T-helper 2 cell treated with Interferon-gamma antibody and Interleukin-4, amounts not matched to agents 5 μg/mL and 100 μg/mL, for 36 hours (primary cell): ENCODE results near the gene PTPRN2.
"Not testable (repeated sequence)": the region's sequence is repeated elsewhere in the genome, so short reads cannot be mapped to it uniquely, and the experiment has no call there.

Experiments
- DNase-seq: peaks from one replicate; pipeline ENCODE4 v3.0.0; 2021; ENCODE audit warnings: low spot score
- H3K27ac Mint-ChIP-seq: one replicate; pipeline ENCODE4 v1.8.0; 2021; ENCODE audit warnings: mild to moderate bottlenecking, mixed read lengths
- H3K27me3 Mint-ChIP-seq: one replicate; pipeline ENCODE4 v1.8.0; 2021; ENCODE audit warnings: low read depth, mixed read lengths
- H3K36me3 Mint-ChIP-seq: one replicate; pipeline ENCODE4 v1.8.0; 2021; ENCODE audit warnings: low read depth, mixed read lengths
- H3K4me1 Mint-ChIP-seq: one replicate; pipeline ENCODE4 v1.8.0; 2021; ENCODE audit warnings: low read depth, mixed read lengths
- H3K4me3 Mint-ChIP-seq: one replicate; pipeline ENCODE4 v1.8.0; 2022; ENCODE audit warnings: mild to moderate bottlenecking, moderate library complexity, mixed read lengths
- H3K9me3 Mint-ChIP-seq: one replicate; pipeline ENCODE4 v1.8.0; 2021; ENCODE audit warnings: mixed read lengths

The PTPRN2 gene

GRCh38 chr7:158587162-158588084 lies at the start of gene PTPRN2:
Gene PTPRN2 (minus strand): TSS chr7:158587823.
- no peaks in the 10 kb centered on the region for H3K4me1 Mint-ChIP-seq
- H3K27me3 Mint-ChIP-seq = peaks cover 24% of the 10 kb centered on the region
- no peaks in the 10 kb centered on the region for H3K36me3 Mint-ChIP-seq
- DNase-seq = peak; percentile 39
- H3K4me3 Mint-ChIP-seq = peak within 1 kb of the TSS; percentile 14
- H3K27ac Mint-ChIP-seq = no peak within 1 kb of the TSS
- H3K9me3 Mint-ChIP-seq = no peaks in the 10 kb centered on the region

GRCh38 chr7:158633055-158633956 lies 45.7 kb upstream of the PTPRN2 start:
- Mint-ChIP-seq H3K27me3 (no peaks in the 10 kb centered on the region), H3K27ac (no peak overlapping the region), H3K9me3 (no peaks in the 10 kb centered on the region), H3K4me1 (no peaks in the 10 kb centered on the region), H3K4me3 (no peak overlapping the region), H3K36me3 (peaks cover 43% of the 10 kb centered on the region)
- DNase-seq = peak; percentile 15

- no peak overlapping the region for H3K27ac Mint-ChIP-seq
- no peak overlapping the region for H3K4me3 Mint-ChIP-seq
Observed at GRCh38 chr7:158631574-158632195, 44.1 kb upstream of the PTPRN2 start.

GRCh38 chr7:158626289-158626688 lies 38.7 kb upstream of the PTPRN2 start:
- H3K4me1 Mint-ChIP-seq = not testable (repeated sequence)
- H3K36me3 Mint-ChIP-seq = peaks cover 50% of the 10 kb centered on the region

More at GRCh38 chr7:158631574-158632195, 44.1 kb upstream of the PTPRN2 start:
- peaks cover 43% of the 10 kb centered on the region for H3K36me3 Mint-ChIP-seq
- H3K27me3 Mint-ChIP-seq = no peaks in the 10 kb centered on the region
- H3K4me1 Mint-ChIP-seq = no peaks in the 10 kb centered on the region
- no peak for DNase-seq
- no peaks in the 10 kb centered on the region for H3K9me3 Mint-ChIP-seq

GRCh38 chr7:158623241-158623640 lies 35.6 kb upstream of the PTPRN2 start:
- no peak overlapping the region for H3K4me3 Mint-ChIP-seq
- H3K27ac Mint-ChIP-seq = no peak overlapping the region
- no peaks in the 10 kb centered on the region for H3K27me3 Mint-ChIP-seq
- peaks cover 37% of the 10 kb centered on the region for H3K36me3 Mint-ChIP-seq
- H3K4me1 Mint-ChIP-seq = no peaks in the 10 kb centered on the region
- DNase-seq = no peak
- no peaks in the 10 kb centered on the region for H3K9me3 Mint-ChIP-seq

More at GRCh38 chr7:158626289-158626688, 38.7 kb upstream of the PTPRN2 start:
- not testable (repeated sequence) for DNase-seq, H3K4me3 Mint-ChIP-seq, H3K27me3 Mint-ChIP-seq, H3K9me3 Mint-ChIP-seq, H3K27ac Mint-ChIP-seq

GRCh38 chr7:158620839-158621441 lies 33.3 kb upstream of the PTPRN2 start:
- Mint-ChIP-seq H3K9me3 (no peaks in the 10 kb centered on the region), H3K36me3 (peaks cover 32% of the 10 kb centered on the region)

GRCh38 chr7:158620418-158620817 lies 32.8 kb upstream of the PTPRN2 start:
- Mint-ChIP-seq H3K4me1 (no peaks in the 10 kb centered on the region), H3K27ac (no peak overlapping the region), H3K36me3 (peaks cover 31% of the 10 kb centered on the region), H3K4me3 (no peak overlapping the region), H3K27me3 (no peaks in the 10 kb centered on the region), H3K9me3 (no peaks in the 10 kb centered on the region)
- no peak for DNase-seq

More at GRCh38 chr7:158620839-158621441, 33.3 kb upstream of the PTPRN2 start:
- no peaks in the 10 kb centered on the region for H3K27me3 Mint-ChIP-seq
- H3K4me1 Mint-ChIP-seq = no peaks in the 10 kb centered on the region
- no peak for DNase-seq
- no peak overlapping the region for H3K4me3 Mint-ChIP-seq
- no peak overlapping the region for H3K27ac Mint-ChIP-seq

GRCh38 chr7:158618745-158619140 lies 31.1 kb upstream of the PTPRN2 start:
- no peak for DNase-seq
- no peaks in the 10 kb centered on the region for H3K27me3 Mint-ChIP-seq
- no peaks in the 10 kb centered on the region for H3K4me1 Mint-ChIP-seq
- H3K4me3 Mint-ChIP-seq = no peak overlapping the region
- H3K9me3 Mint-ChIP-seq = no peaks in the 10 kb centered on the region
- peaks cover 25% of the 10 kb centered on the region for H3K36me3 Mint-ChIP-seq
- peak overlapping the region; percentile 26 for H3K27ac Mint-ChIP-seq

GRCh38 chr7:158617737-158618128 lies 30.1 kb upstream of the PTPRN2 start:
- H3K27me3 Mint-ChIP-seq = no peaks in the 10 kb centered on the region
- no peaks in the 10 kb centered on the region for H3K9me3 Mint-ChIP-seq
- H3K4me1 Mint-ChIP-seq = no peaks in the 10 kb centered on the region
- H3K36me3 Mint-ChIP-seq = peaks cover 17% of the 10 kb centered on the region
- H3K27ac Mint-ChIP-seq = no peak overlapping the region
- no peak overlapping the region for H3K4me3 Mint-ChIP-seq
- DNase-seq = no peak

- Mint-ChIP-seq H3K9me3 (no peaks in the 10 kb centered on the region), H3K4me3 (no peak overlapping the region), H3K36me3 (peaks cover 21% of the 10 kb centered on the region), H3K4me1 (peaks cover 5% of the 10 kb centered on the region), H3K27me3 (no peaks in the 10 kb centered on the region), H3K27ac (no peak overlapping the region)
- no peak for DNase-seq
Observed at GRCh38 chr7:158616050-158616449, 28.4 kb upstream of the PTPRN2 start.

GRCh38 chr7:158614700-158615099 lies 27.1 kb upstream of the PTPRN2 start:
- DNase-seq = no peak
- H3K36me3 Mint-ChIP-seq = peaks cover 18% of the 10 kb centered on the region
- no peak overlapping the region for H3K4me3 Mint-ChIP-seq

GRCh38 chr7:158613481-158613880 lies 25.9 kb upstream of the PTPRN2 start:
- H3K4me3 Mint-ChIP-seq = no peak overlapping the region

More at GRCh38 chr7:158614700-158615099, 27.1 kb upstream of the PTPRN2 start:
- Mint-ChIP-seq H3K27ac (no peak overlapping the region), H3K9me3 (no peaks in the 10 kb centered on the region), H3K4me1 (peaks cover 5% of the 10 kb centered on the region), H3K27me3 (no peaks in the 10 kb centered on the region)

GRCh38 chr7:158612546-158612945 lies 24.9 kb upstream of the PTPRN2 start:
- H3K27me3 Mint-ChIP-seq = no peaks in the 10 kb centered on the region
- peaks cover 5% of the 10 kb centered on the region for H3K4me1 Mint-ChIP-seq
- no peak overlapping the region for H3K4me3 Mint-ChIP-seq
- H3K9me3 Mint-ChIP-seq = no peaks in the 10 kb centered on the region
- no peak for DNase-seq
- peaks cover 13% of the 10 kb centered on the region for H3K36me3 Mint-ChIP-seq
- no peak overlapping the region for H3K27ac Mint-ChIP-seq

More at GRCh38 chr7:158613481-158613880, 25.9 kb upstream of the PTPRN2 start:
- Mint-ChIP-seq H3K36me3 (peaks cover 17% of the 10 kb centered on the region), H3K27me3 (no peaks in the 10 kb centered on the region), H3K27ac (no peak overlapping the region), H3K4me1 (peaks cover 5% of the 10 kb centered on the region), H3K9me3 (no peaks in the 10 kb centered on the region)
- DNase-seq = no peak
